T-helper 9 cell (primary cell): ENCODE data around the gene SHROOM4.

ENCODE experiments used
- DNase-seq: peaks from one replicate; pipeline ENCODE4 v3.0.0-alpha.2; 2020

The SHROOM4 gene

GRCh38 chrX:50707405-50707804, 106.6 kb downstream of the SHROOM4 start:
- DNase-seq: no peak

DNA sequence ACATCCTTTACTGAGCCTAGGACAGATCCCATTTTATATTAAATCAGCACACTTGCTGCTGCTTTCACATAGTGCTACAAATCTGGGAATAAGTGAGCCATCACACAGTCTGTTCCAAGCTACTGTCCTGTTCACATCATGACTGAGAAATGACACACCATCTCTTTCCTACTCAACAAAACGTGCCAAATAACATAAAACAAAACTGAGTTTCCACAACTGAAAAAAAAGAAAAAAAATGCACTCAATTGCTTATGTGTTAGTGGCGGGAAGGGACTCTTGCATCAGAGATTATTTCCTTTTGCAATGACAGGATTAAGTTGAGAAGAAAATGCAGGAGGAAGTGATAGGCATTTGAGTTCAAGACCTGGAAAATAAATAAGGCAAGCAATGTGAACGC, 109.0 kb downstream of the SHROOM4 start:
- DNase-seq: no peak

DNA sequence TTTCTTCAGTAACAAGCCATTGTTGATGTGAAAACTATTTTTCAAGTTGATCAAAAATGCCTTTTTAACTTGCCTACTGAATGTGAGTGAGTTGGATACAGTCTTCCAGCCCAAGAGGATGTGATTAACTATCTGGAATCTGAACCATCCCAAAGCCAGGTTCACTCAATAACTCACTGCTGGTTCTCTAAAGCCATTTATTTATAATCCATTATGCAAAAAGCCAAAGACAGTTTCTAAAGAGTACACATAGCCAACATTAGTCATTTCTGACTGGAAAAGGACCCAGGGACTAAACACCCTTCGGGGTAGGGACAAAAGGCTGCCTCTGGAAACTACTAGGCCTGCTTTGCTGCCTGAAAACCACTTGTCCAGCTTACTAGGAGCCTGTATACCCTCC, 109.6 kb downstream of the SHROOM4 start:
- DNase-seq: no peak

DNA sequence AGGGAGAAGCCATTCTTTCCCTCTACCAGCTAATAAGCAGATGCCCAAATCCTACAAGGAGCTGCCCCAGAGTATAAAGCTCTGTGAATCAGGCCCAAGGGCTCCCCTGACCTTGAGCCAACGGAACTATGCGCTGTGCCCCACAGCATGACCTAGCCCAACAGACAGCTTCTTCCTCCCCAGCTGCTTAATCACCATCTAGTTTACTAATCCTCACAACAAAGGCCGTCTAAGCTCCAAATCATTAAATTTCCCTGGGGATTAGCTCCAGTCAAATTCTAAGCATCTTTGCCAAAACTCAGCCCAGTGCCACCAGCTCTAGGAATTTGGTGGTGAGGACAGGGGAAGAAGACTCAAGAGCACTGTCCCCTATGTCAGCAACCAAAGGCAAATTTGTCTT, 113.1 kb downstream of the SHROOM4 start:
- no peak for DNase-seq

GRCh38 chrX:50698944-50699343, 115.0 kb downstream of the SHROOM4 start:
- DNase-seq: no peak

DNA sequence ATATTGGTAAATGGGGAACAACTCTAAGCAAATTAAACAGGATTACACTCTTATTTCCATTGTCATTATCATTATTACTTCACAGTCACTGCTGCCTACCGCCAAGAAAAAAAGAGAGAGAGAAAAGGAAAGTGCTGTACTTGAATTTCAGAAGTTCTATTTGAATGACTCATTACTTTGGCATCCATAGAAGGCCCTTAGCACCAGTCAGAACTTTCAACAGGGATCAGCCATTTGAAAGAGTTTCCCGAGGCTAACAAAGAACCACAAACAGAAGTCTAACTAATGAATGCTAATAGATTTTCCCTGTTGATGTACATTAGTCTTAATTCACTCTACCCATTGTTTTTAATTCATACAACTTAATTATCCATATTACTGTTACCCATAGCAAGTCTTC, 116.3 kb downstream of the SHROOM4 start:
- no peak for DNase-seq

DNA sequence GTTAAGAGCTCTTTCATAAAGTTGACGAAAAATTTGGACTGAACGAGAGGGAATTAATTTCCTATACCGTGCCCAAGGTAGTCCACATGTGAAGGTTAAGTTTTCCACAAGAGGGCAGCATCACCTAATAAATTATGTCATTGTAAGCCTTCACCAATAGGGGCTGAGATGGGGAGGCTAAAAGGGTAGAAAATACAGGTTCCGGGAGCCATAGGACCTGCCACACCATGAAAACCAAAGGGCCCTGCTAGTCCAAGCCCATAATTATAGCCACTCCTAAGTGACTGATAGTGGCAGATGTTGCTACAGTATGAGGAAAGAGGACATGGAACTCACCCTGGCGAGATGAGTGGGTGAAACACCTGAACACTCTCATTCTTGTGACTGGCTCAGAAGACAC, 122.2 kb downstream of the SHROOM4 start:
- DNase-seq: no peak

GRCh38 chrX:50684871-50685270, 129.1 kb downstream of the SHROOM4 start:
- no peak for DNase-seq

- no peak for DNase-seq
These were observed 133.0 kb downstream of the SHROOM4 start for GRCh38 chrX:50680990-50681389.

- DNase-seq: no peak
These were observed 136.2 kb downstream of the SHROOM4 start for GRCh38 chrX:50677789-50678188.

DNA sequence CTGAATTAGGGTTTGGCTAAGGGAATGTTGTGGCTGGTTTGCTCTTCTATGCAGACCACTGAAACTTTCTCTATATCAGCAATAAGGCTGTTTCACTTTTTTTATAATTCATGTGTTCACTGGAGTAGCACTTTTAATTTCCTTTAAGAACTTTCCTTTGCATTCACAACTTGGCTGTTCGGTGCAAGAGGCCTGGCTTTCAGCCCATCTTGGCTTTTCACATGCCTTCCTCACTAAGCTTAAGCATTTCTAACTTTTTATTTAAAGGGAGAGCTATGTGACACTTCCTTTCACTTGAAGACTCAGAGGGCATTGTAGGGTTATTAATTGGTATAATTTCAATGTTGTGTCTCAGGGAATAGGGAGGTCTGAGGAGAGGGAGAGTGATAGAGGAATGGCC, 142.3 kb downstream of the SHROOM4 start:
- DNase-seq: no peak

DNA sequence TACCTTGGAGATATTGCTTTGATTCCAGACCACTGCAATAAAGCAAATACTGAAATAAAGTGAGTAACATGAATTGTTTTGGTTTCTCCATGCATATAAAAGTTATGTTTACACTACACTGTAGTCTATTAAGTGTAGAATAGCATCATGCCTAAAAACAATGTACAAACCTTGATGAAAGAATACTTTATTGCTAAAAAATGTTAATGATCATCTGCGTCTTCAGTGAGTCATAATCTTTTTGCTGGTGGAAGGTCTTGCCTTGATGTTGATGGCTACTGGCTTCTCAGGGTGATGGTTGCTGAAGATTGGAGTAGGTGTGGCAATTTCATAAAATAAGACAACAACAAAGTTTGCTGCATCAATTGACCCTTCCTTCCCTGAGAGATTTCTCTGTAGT, 145.1 kb downstream of the SHROOM4 start:
- DNase-seq: no peak

DNA sequence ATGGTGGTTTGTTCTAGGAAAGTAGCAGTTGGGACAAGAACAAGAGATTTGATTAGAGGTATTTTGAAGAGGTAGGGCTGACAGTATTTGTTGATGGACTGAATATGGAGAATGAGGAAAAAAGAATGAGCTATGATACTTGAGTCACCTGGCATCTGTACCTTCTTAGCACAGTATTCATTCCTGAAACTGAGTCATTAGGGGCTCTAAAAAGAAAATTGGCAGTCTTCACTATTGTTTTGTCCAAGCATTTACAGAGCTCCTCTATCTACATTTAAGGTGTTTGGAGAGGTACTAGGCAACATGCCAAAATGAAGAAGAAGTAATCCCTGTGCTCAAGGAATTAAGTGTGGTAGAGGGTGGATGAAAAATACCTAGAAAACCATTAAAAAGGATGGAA, 165.8 kb downstream of the SHROOM4 start:
- no peak for DNase-seq

DNA sequence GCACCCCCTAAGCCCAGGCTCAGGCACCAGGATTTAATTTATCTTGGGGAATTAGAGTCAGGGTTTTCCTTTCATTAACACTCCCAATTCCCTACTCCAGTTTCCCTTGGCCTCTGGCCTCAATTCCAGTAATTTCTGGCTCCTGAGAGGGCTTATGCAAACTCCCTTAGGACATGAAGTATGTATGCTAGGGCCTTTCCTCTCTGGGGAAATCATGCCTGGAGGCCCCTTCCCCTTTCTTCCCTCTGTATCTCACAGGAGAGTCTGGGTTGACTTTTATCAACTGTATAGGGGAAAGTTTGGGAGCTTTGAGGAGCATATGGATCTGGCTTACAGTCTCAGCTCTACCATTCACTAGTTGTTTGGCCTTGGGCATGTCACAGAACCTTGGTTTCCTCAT, 169.5 kb downstream of the SHROOM4 start:
- no peak for DNase-seq

- no peak for DNase-seq
These were observed 170.4 kb downstream of the SHROOM4 start for GRCh38 chrX:50643525-50644137.

DNA sequence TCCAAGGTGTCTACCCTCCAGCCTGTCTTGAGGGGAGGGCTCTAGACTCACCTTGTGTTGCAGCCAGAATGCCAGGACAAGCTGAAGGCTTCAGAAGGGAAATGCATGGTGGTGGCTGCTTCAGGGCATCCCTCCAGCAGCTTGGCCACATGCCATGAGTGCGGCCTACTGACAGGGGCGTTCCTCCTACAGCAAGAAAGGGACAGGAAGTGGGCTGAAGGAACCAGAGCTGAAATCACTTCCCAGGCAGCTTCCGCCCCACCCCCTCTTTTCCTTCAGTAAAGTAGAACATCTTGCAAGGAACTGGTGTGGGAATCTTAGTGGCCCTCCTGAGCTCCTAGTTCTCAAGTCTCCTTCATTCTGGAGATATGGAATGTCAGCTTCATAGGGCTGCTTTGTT, 175.9 kb downstream of the SHROOM4 start:
- DNase-seq: no peak

- DNase-seq: no peak
These were observed 178.1 kb downstream of the SHROOM4 start for GRCh38 chrX:50635817-50636365.

DNA sequence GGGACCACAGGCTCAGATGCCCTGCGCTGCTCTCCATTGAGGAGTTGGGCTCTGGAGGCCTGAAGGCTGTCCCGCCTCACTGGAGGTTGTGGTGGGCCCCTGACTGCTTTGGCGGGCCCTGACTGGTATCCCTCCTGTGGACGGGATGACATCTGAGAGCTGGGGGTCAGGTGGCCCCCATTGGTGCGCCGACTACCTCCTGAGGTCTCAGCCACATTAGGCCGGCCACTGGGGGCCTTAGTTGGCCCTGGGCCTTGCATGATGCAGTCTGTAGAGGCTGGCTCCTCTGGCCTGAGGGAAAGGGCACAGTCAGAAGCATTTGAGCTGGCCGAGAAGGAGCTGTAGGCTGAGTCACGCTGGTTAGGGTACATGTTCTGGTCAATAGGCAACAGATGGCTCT, 178.8 kb downstream of the SHROOM4 start:
- DNase-seq: no peak

GRCh38 chrX:50629774-50630173, 184.2 kb downstream of the SHROOM4 start:
- no peak for DNase-seq

GRCh38 chrX:50627696-50628095, 186.3 kb downstream of the SHROOM4 start:
- DNase-seq: no peak

GRCh38 chrX:50626432-50626831, 187.6 kb downstream of the SHROOM4 start:
- no peak for DNase-seq

- DNase-seq: no peak
These were observed 191.2 kb downstream of the SHROOM4 start for GRCh38 chrX:50622751-50623150.

DNA sequence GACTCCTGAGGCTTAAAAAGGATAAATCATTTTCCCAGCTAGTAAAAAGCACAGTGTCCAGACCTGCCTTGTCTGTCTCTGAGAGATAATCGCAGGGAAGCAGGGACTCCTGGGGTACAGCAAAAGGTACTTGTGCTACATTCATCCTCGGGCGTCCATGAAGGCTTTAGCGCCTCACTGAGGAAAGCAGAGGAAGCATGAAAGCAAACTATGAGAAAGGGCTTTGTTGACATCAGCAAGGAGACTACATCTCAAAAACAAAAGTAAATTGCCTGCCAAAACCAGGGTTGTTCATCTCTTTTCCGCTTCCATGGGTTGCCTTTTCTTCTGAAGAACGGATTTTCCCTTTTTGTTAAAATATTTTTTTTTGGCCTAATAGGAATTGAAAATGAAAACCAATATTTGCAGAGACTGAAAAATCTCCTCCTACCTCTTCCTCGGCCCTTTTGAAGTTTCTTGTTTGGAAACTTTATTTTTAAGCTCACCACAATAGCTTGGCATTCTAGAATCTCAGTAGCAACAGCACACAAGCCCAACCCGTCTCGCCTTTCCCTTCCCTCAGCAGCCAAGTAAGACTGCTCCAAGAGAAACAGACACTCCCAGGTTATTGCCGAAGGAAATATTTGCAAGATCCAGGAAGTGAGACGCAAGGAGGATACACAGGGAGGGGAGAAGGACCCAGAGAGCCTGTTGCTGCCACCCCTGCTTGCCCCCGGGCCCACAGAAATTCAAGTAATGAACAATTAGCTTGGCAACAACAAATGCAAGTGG, 195.0 kb downstream of the SHROOM4 start:
- DNase-seq: no peak

GRCh38 chrX:50617183-50617582, 196.8 kb downstream of the SHROOM4 start:
- DNase-seq: no peak
